ENCODE data around the gene BEST4.
"Not testable (repeated sequence)": the region's sequence is repeated elsewhere in the genome, so short reads cannot be mapped to it uniquely, and the experiment has no call there.

Gene BEST4

GRCh38 chr1:44760876-44761275, 27.1 kb downstream of the BEST4 start:
- TF ChIP-seq CTCF (IDR thresholded peaks at IDR 0.05; ENCODE audit: low read depth, low read length, missing control alignments): no peak
- no peak for DNase-seq (ENCODE audit: low read depth)
- no peak overlapping the region for H3K4me3 ChIP-seq (ENCODE audit: low read depth, low read length)

- DNase-seq (ENCODE audit: low read depth): no peak
- H3K4me3 ChIP-seq (ENCODE audit: low read depth, low read length): no peak overlapping the region
- TF ChIP-seq CTCF (IDR thresholded peaks at IDR 0.05; ENCODE audit: low read depth, low read length, missing control alignments): no peak
Measured at GRCh38 chr1:44759077-44759476, 28.9 kb downstream of the BEST4 start.

- no peak for TF ChIP-seq CTCF (IDR thresholded peaks at IDR 0.05; ENCODE audit: low read depth, low read length, missing control alignments)
- no peak overlapping the region for H3K4me3 ChIP-seq (ENCODE audit: low read depth, low read length)
- no peak for DNase-seq (ENCODE audit: low read depth)
Measured at GRCh38 chr1:44757420-44757819, 30.6 kb downstream of the BEST4 start.

GRCh38 chr1:44747878-44748277, 40.1 kb downstream of the BEST4 start:
- TF ChIP-seq CTCF (IDR thresholded peaks at IDR 0.05; ENCODE audit: low read depth, low read length, missing control alignments): no peak
- DNase-seq (ENCODE audit: low read depth): no peak

GRCh38 chr1:44743211-44743610, 44.8 kb downstream of the BEST4 start:
- no peak for DNase-seq (ENCODE audit: low read depth)
- no peak overlapping the region for H3K4me3 ChIP-seq (ENCODE audit: low read depth, low read length)
- no peak for TF ChIP-seq CTCF (IDR thresholded peaks at IDR 0.05; ENCODE audit: low read depth, low read length, missing control alignments)

More at GRCh38 chr1:44747878-44748277, 40.1 kb downstream of the BEST4 start:
- no peak overlapping the region for H3K4me3 ChIP-seq (ENCODE audit: low read depth, low read length)

GRCh38 chr1:44740179-44740617, 47.8 kb downstream of the BEST4 start:
- no peak for TF ChIP-seq CTCF (IDR thresholded peaks at IDR 0.05; ENCODE audit: low read depth, low read length, missing control alignments)

DNA sequence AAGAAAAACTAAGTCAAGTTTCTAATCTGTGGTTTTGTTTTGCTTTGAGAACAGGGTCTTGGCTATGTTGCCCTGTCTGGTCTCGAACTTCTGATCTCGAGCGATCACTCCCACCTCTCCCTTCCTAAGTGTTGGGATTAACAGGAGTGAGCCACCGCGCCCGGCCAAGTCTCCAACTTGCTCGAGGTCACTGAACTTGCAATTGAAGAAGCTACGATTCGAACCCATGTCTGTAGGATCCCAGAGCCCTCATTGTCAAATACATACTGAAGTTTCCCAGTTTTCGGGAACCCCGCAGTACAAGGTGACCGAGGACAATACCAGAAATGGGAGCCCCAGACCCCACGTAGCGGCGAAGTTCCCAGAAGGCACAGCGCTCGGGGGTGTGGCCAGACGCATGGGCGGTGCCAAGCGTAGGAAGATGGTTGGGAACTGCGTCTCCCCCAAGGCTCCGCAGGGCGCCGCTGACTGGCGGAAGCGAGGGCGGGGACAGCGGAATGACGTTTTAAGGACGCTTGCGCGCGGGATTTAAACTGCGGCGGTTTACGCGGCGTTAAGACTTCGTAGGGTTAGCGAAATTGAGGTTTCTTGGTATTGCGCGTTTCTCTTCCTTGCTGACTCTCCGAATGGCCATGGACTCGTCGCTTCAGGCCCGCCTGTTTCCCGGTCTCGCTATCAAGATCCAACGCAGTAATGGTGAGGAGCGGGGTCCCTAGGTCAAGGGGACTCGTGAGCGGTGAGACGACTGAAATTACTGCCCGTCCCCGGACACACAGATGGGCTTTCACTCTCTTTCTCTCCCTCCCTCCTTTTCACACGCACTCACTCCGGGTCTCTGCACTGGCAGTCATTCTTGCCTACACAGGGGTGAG, 48.4 kb downstream of the BEST4 start, which contains the start of gene KIF2C:
Gene KIF2C, plus strand, starts transcription at position 531 of the 872 bp plus-strand sequence. Its CDS starts 96 bp downstream, at position 627.
- no peak for TF ChIP-seq CTCF (IDR thresholded peaks at IDR 0.05; ENCODE audit: low read depth, low read length, missing control alignments)
- peak; percentile 92 for DNase-seq (ENCODE audit: low read depth)
- H3K4me3 ChIP-seq (ENCODE audit: low read depth, low read length): peak within 1 kb of the TSS; percentile 83

More at GRCh38 chr1:44740179-44740617, 47.8 kb downstream of the BEST4 start:
- DNase-seq (ENCODE audit: low read depth): no peak
- peak overlapping the region; percentile 83 for H3K4me3 ChIP-seq (ENCODE audit: low read depth, low read length)

GRCh38 chr1:44738953-44739306, 49.0 kb downstream of the BEST4 start:
- not testable (repeated sequence) for DNase-seq (ENCODE audit: low read depth)

More at GRCh38 chr1:44738953-44739306, 49.0 kb downstream of the BEST4 start:
- H3K4me3 ChIP-seq (ENCODE audit: low read depth, low read length): peak overlapping the region; percentile 83
